ENCODE results near the gene ATRIP.

The ATRIP gene

DNA sequence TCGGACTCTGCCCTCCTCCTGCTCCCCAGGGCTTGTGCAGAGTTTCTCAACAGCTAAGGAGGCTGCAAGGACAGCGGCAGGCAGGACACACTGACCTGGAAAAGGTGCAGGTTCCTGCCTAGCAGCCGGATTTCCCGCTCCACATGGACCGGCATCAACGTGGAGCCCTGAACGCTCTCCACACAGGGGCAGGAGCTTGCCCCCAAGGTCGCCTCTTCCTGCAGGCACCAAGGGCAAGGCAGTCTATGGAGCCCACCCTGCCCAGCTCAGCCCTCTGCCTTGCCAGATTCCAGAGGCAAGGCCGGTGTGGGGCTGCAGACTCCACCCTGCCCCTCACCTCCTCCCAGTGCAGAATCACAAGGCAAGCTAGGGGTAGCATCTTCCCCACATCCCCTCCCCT lies 27.4 kb upstream of the ATRIP start:
- no CpG with 5 or more reads among the region's 9 CpGs for WGBS, 2 donors (ENCODE audit: extremely low coverage in 2 of 2, insufficient read length in 2 of 2, insufficient replicate concordance in 1 of 2)
- H2AFZ ChIP-seq (ENCODE audit: low read length): no peak overlapping the region

DNA sequence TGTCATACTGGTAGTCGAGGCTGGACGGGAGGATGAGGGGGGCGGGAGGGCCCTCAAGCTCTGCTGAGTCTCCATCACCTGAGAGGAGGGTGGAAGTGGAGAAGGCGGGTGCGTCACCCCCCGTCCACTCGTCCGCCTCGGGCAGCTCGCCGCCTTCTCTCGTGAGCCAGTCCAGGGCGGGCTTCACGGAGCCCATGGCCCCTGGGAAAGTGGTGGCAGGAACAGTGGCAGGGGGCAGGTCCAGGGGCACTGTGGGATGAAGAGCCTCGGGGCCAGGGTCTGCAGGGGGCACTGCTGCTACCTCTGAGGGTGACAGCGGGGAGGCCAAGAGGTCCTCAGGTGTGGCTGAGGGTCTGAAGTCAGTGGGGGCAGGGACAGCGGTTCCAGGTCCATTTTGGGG lies 26.9 kb upstream of the ATRIP start:
- Histone ChIP-seq H3K14ac (ENCODE audit: low read length) (no peak overlapping the region), H3K4me2 (ENCODE audit: insufficient read depth, low read length, poor library complexity, severe bottlenecking) (no peak overlapping the region), H3K36me3 (replicated peaks in 1 of 2; ENCODE audit: control insufficient read depth in 2 of 2, insufficient read depth in 2 of 2, low read length in 2 of 2) (peaks cover 85 to 99% of the 10 kb centered on the region in 2 donors), H3K4ac (ENCODE audit: low read length) (no peak overlapping the region), H2AFZ (ENCODE audit: low read length) (no peak overlapping the region), H3K9ac (ENCODE audit: low read depth, low read length, poor library complexity) (no peak overlapping the region), H2BK120ac (ENCODE audit: low read depth, low read length) (no peak overlapping the region), H3K27me3 (ENCODE audit: control insufficient read depth in 3 of 3, insufficient read depth in 3 of 3, low read depth in 1 of 3, low read length in 3 of 3) (no peaks in the 10 kb centered on the region), H3K18ac (ENCODE audit: low read length) (no peak overlapping the region), H3K79me1 (ENCODE audit: low read depth, low read length) (peaks cover 66% of the 10 kb centered on the region), H4K91ac (ENCODE audit: low read depth, low read length, poor library complexity) (no peak overlapping the region), H3K4me1 (ENCODE audit: control insufficient read depth in 2 of 2, insufficient read depth in 1 of 2, low read depth in 1 of 2, low read length in 2 of 2) (no peaks in the 10 kb centered on the region), H4K8ac (ENCODE audit: low read depth, low read length) (no peak overlapping the region), H3K23ac (ENCODE audit: low read depth, low read length, poor library complexity) (no peak overlapping the region), H3K27ac (replicated peaks; ENCODE audit: low read length) (no peak overlapping the region), H3K4me3 (ENCODE audit: low read length in 2 of 2) (no peak overlapping the region), H3K9me3 (replicated peaks in 1 of 2; ENCODE audit: control insufficient read depth in 2 of 2, insufficient read depth in 1 of 2, low read depth in 1 of 2, low read length in 2 of 2) (no peaks in the 10 kb centered on the region), H2BK12ac (ENCODE audit: low read length) (no peak overlapping the region), H2BK15ac (ENCODE audit: low read length) (no peak overlapping the region), H2BK5ac (ENCODE audit: low read length) (peak overlapping the region; percentile 75), H2AK5ac (ENCODE audit: low read depth, low read length) (no peak overlapping the region)
- no CpG with 5 or more reads among the region's 17 CpGs for WGBS, 2 donors (ENCODE audit: extremely low coverage in 2 of 2, insufficient read length in 2 of 2, insufficient replicate concordance in 1 of 2)
- DNase-seq (ENCODE audit: low spot score): no peak

More for the DNA sequence above, 27.4 kb upstream of the ATRIP start:
- Histone ChIP-seq H3K14ac (ENCODE audit: low read length) (peak overlapping the region; percentile 8), H2BK120ac (ENCODE audit: low read depth, low read length) (no peak overlapping the region), H2BK15ac (ENCODE audit: low read length) (no peak overlapping the region), H3K27me3 (ENCODE audit: control insufficient read depth in 3 of 3, insufficient read depth in 3 of 3, low read depth in 1 of 3, low read length in 3 of 3) (no peaks in the 10 kb centered on the region), H3K18ac (ENCODE audit: low read length) (no peak overlapping the region), H3K36me3 (replicated peaks in 1 of 2; ENCODE audit: control insufficient read depth in 2 of 2, insufficient read depth in 2 of 2, low read length in 2 of 2) (peaks cover 89 to 99% of the 10 kb centered on the region in 2 donors), H3K4ac (ENCODE audit: low read length) (no peak overlapping the region), H3K27ac (replicated peaks; ENCODE audit: low read length) (no peak overlapping the region), H3K4me2 (ENCODE audit: insufficient read depth, low read length, poor library complexity, severe bottlenecking) (no peak overlapping the region), H2AK5ac (ENCODE audit: low read depth, low read length) (no peak overlapping the region), H2BK5ac (ENCODE audit: low read length) (peak overlapping the region; percentile 75), H4K8ac (ENCODE audit: low read depth, low read length) (no peak overlapping the region), H3K9me3 (replicated peaks in 1 of 2; ENCODE audit: control insufficient read depth in 2 of 2, insufficient read depth in 1 of 2, low read depth in 1 of 2, low read length in 2 of 2) (no peaks in the 10 kb centered on the region), H3K4me3 (ENCODE audit: low read length in 2 of 2) (no peak overlapping the region), H3K23ac (ENCODE audit: low read depth, low read length, poor library complexity) (peak overlapping the region; percentile 65), H3K4me1 (ENCODE audit: control insufficient read depth in 2 of 2, insufficient read depth in 1 of 2, low read depth in 1 of 2, low read length in 2 of 2) (no peaks in the 10 kb centered on the region), H3K79me1 (ENCODE audit: low read depth, low read length) (peaks cover 63% of the 10 kb centered on the region), H2BK12ac (ENCODE audit: low read length) (no peak overlapping the region), H3K9ac (ENCODE audit: low read depth, low read length, poor library complexity) (no peak overlapping the region), H4K91ac (ENCODE audit: low read depth, low read length, poor library complexity) (no peak overlapping the region)
- no peak for DNase-seq (ENCODE audit: low spot score)

DNA sequence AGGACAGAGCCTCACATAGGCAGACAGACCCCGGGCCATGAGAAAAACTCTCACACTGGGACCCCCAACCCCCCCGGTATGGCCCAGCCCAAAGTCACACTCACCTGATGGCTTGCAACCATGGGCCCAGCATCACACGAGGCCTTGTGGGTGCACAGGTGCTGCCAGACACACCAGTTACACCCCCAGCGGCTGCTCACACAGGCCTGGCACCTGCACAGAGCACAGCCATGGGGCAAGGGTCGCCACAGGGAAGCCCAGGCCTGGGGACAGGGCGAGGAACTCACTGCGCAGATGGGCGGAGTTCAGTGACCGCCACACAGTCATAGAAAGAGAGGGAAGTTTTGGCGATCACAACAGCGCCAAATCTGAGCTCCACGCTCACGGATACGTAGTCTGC lies 26.0 kb upstream of the ATRIP start:
- Histone ChIP-seq H3K18ac (ENCODE audit: low read length) (no peak overlapping the region), H4K8ac (ENCODE audit: low read depth, low read length) (no peak overlapping the region), H3K79me1 (ENCODE audit: low read depth, low read length) (peaks cover 65% of the 10 kb centered on the region), H3K4me3 (ENCODE audit: low read length in 2 of 2) (no peak overlapping the region), H2BK12ac (ENCODE audit: low read length) (no peak overlapping the region), H2BK120ac (ENCODE audit: low read depth, low read length) (no peak overlapping the region), H3K23ac (ENCODE audit: low read depth, low read length, poor library complexity) (no peak overlapping the region), H3K36me3 (replicated peaks in 1 of 2; ENCODE audit: control insufficient read depth in 2 of 2, insufficient read depth in 2 of 2, low read length in 2 of 2) (peaks cover 75 to 98% of the 10 kb centered on the region in 2 donors), H2AK5ac (ENCODE audit: low read depth, low read length) (no peak overlapping the region), H2AFZ (ENCODE audit: low read length) (no peak overlapping the region), H3K4ac (ENCODE audit: low read length) (no peak overlapping the region), H3K9me3 (replicated peaks in 1 of 2; ENCODE audit: control insufficient read depth in 2 of 2, insufficient read depth in 1 of 2, low read depth in 1 of 2, low read length in 2 of 2) (no peaks in the 10 kb centered on the region), H3K27me3 (ENCODE audit: control insufficient read depth in 3 of 3, insufficient read depth in 3 of 3, low read depth in 1 of 3, low read length in 3 of 3) (no peaks in the 10 kb centered on the region), H4K91ac (ENCODE audit: low read depth, low read length, poor library complexity) (no peak overlapping the region), H3K9ac (ENCODE audit: low read depth, low read length, poor library complexity) (peak overlapping the region; percentile 25), H2BK15ac (ENCODE audit: low read length) (no peak overlapping the region), H3K4me1 (ENCODE audit: control insufficient read depth in 2 of 2, insufficient read depth in 1 of 2, low read depth in 1 of 2, low read length in 2 of 2) (peaks cover 0 to 2% of the 10 kb centered on the region in 2 donors), H3K27ac (replicated peaks; ENCODE audit: low read length) (no peak overlapping the region), H3K4me2 (ENCODE audit: insufficient read depth, low read length, poor library complexity, severe bottlenecking) (no peak overlapping the region), H3K14ac (ENCODE audit: low read length) (no peak overlapping the region), H2BK5ac (ENCODE audit: low read length) (no peak overlapping the region)
- no CpG with 5 or more reads among the region's 14 CpGs for WGBS, 2 donors (ENCODE audit: extremely low coverage in 2 of 2, insufficient read length in 2 of 2, insufficient replicate concordance in 1 of 2)
- no peak for DNase-seq (ENCODE audit: low spot score)

DNA sequence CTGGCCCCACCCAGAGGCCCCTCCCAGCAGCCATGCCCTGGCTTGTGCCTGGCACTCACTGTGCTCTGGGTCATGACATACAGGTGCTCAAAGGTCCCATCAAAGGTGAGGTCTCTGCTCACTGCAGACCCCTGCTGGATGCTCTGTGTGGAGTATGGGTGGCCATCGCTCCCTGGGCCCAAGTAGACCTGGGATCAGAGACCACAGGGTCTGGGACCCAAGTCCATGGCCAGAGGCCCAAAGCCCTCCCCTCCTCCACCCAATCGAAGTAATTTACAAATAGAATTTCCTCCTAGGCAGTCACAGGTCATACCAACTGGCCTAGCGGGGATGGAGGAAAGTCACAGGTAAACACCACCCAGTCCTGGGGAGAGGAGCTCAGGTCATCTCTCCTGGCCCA lies 24.3 kb upstream of the ATRIP start:
- H3K36me3 ChIP-seq (replicated peaks in 1 of 2; ENCODE audit: control insufficient read depth in 2 of 2, insufficient read depth in 2 of 2, low read length in 2 of 2): peaks cover 60 to 96% of the 10 kb centered on the region in 2 donors
- H2AK5ac ChIP-seq (ENCODE audit: low read depth, low read length): no peak overlapping the region
- H2BK5ac ChIP-seq (ENCODE audit: low read length): peak overlapping the region; percentile 5
- H2BK12ac ChIP-seq (ENCODE audit: low read length): no peak overlapping the region
- H3K27ac ChIP-seq (replicated peaks; ENCODE audit: low read length): no peak overlapping the region
- H3K9ac ChIP-seq (ENCODE audit: low read depth, low read length, poor library complexity): no peak overlapping the region
- no peak overlapping the region for H2AFZ ChIP-seq (ENCODE audit: low read length)
- H3K23ac ChIP-seq (ENCODE audit: low read depth, low read length, poor library complexity): no peak overlapping the region
- H3K9me3 ChIP-seq (replicated peaks in 1 of 2; ENCODE audit: control insufficient read depth in 2 of 2, insufficient read depth in 1 of 2, low read depth in 1 of 2, low read length in 2 of 2): no peaks in the 10 kb centered on the region
- H3K27me3 ChIP-seq (ENCODE audit: control insufficient read depth in 3 of 3, insufficient read depth in 3 of 3, low read depth in 1 of 3, low read length in 3 of 3): no peaks in the 10 kb centered on the region
- H2BK120ac ChIP-seq (ENCODE audit: low read depth, low read length): no peak overlapping the region
- H3K14ac ChIP-seq (ENCODE audit: low read length): no peak overlapping the region
- no CpG with 5 or more reads among the region's 3 CpGs for WGBS, 2 donors (ENCODE audit: extremely low coverage in 2 of 2, insufficient read length in 2 of 2, insufficient replicate concordance in 1 of 2)
- no peak overlapping the region for H2BK15ac ChIP-seq (ENCODE audit: low read length)
- peaks cover 8 to 13% of the 10 kb centered on the region in 2 donors for H3K4me1 ChIP-seq (ENCODE audit: control insufficient read depth in 2 of 2, insufficient read depth in 1 of 2, low read depth in 1 of 2, low read length in 2 of 2)
- H4K8ac ChIP-seq (ENCODE audit: low read depth, low read length): no peak overlapping the region
- H3K4ac ChIP-seq (ENCODE audit: low read length): no peak overlapping the region
- H3K79me1 ChIP-seq (ENCODE audit: low read depth, low read length): peaks cover 71% of the 10 kb centered on the region
- H3K18ac ChIP-seq (ENCODE audit: low read length): no peak overlapping the region
- no peak overlapping the region for H3K4me3 ChIP-seq (ENCODE audit: low read length in 2 of 2)
- H3K4me2 ChIP-seq (ENCODE audit: insufficient read depth, low read length, poor library complexity, severe bottlenecking): no peak overlapping the region
- DNase-seq (ENCODE audit: low spot score): no peak
- H4K91ac ChIP-seq (ENCODE audit: low read depth, low read length, poor library complexity): no peak overlapping the region
